PC-3 (cell line): ENCODE data around the gene ZNF319.

Experiments
- EZH2 ChIP-seq: fragments of 300-600 bp; sonication (generic); IDR thresholded peaks from one replicate; pipeline ENCODE4 v1.6.1; 2017; ENCODE audit warnings: antibody characterized with exemption, mild to moderate bottlenecking, low read length; ENCODE audit not compliant: unreplicated experiment
- TF ChIP-seq, protein P1 (sequence below): fragments of 300-600 bp; sonication (generic); conservative IDR thresholded peaks from 2 replicates; pipeline ENCODE4 v1.5.1; 2017; ENCODE audit warnings: antibody characterized with exemption, low read depth, mild to moderate bottlenecking, low read length

DNA sequence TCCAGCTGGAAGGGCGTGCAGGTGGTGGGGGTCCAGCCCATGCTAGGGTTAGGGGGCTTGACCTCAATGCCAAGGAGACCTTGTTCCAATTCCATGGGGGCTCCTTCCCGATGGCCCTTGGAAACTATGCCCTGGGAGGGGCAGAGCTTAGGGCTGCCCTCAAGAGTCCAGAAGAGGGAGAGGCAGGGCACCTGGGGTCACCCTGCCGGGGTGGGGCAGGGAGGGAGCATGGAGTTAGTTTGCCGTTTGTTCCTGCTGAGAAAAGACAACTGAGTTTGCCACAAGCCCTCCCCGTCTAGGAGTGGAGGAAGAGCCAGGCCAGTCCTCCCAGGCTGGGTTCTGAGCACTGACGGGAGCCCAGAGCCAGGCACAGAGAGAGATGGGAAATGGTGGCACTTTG, 46.5 kb upstream of the ZNF319 start:
- TF ChIP-seq, protein P1, sequence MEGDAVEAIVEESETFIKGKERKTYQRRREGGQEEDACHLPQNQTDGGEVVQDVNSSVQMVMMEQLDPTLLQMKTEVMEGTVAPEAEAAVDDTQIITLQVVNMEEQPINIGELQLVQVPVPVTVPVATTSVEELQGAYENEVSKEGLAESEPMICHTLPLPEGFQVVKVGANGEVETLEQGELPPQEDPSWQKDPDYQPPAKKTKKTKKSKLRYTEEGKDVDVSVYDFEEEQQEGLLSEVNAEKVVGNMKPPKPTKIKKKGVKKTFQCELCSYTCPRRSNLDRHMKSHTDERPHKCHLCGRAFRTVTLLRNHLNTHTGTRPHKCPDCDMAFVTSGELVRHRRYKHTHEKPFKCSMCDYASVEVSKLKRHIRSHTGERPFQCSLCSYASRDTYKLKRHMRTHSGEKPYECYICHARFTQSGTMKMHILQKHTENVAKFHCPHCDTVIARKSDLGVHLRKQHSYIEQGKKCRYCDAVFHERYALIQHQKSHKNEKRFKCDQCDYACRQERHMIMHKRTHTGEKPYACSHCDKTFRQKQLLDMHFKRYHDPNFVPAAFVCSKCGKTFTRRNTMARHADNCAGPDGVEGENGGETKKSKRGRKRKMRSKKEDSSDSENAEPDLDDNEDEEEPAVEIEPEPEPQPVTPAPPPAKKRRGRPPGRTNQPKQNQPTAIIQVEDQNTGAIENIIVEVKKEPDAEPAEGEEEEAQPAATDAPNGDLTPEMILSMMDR, result no peak
- no peak for TF ChIP-seq EZH2
